Stimulated activated CD8-positive, alpha-beta memory T cell treated with anti-CD3 and anti-CD28 coated beads, Interleukin-12 subunit alpha, Interleukin-12 subunit beta, amount 100 ng/mL, for 24 hours (primary cell): Measurements from ENCODE around the gene MITF.
"Not testable (repeated sequence)": the region's sequence is repeated elsewhere in the genome, so short reads cannot be mapped to it uniquely, and the experiment has no call there.

ENCODE experiments used
- DNase-seq: peaks from one replicate; pipeline ENCODE4 v3.0.0-alpha.2; 2020; ENCODE audit errors: extremely low read depth

The MITF gene

DNA sequence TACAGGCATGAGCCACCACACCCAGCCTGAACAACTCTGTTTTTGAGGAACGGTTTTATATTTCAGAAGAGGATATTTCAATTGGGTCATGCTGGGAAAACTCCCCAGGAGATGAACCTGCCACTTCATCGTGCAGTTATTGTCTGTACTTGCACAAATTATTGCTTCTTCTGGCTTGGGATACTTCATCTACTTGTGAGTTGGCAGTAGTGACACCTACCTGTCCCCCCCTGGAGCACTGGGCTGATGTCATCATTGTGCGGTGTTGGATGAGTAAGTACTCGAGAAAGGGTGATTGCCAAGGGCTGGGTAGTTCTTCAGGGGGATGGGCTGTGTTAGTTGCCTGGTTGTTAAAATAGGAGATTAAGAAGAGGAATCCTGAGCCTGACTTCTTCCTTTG lies 175.1 kb downstream of the MITF start:
- no peak for DNase-seq

DNA sequence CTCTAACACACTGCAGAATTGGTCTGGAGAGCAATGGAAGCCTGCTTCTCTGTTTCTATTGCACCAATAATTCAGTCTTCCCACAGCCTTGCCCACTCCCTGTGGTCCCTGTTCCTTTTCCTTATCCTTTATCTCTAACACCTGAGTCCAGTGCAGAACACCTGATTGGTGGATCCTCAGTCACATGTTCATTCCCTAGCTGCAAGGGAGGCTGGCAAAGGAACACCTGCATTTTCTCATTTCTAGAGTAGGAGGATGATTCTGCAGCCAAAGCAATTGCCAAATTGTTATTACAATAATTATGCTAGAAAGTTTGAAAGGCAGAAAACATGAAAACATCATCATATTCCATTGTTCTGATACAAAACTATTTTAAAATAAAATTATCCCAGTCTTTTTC lies 176.5 kb downstream of the MITF start:
- DNase-seq, result no peak

DNA sequence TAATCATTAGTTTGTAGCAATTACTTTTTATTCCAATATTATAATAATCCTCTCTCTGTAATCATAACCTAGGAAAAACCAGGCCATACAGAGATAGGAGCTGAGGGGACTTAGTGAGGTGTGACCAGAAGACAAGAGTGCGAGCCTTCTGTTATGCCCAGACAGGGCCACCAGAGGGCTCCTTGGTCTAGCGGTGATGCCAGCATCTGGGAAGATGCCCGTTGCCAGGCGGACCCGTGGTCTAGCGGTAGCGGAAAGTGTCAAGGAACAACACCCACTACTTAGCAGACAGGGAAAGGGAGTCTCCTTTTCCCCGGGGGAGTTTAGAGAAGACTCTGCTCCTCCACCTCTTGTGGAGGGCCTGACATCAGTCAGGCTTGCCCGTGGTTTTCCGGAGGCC lies 180.7 kb downstream of the MITF start:
- not testable (repeated sequence) for DNase-seq

DNA sequence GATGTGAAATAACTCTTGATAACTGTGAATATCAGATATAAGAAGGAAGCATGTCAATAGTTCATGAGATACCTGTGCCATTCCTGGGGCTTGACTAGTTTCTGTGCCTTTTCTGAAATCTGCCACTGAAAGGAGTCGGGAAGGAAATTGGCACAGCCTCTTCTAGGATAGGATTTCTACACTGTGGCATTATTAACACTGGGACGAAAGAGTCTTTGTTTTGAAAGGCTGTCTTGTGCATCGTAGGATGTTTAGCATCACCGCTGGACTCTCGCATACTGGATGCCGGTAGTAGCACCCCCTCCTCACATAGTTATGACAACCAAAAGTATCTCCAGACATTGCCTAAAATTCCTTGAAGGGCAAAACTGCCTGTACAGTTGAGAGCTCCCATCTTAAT lies 182.4 kb downstream of the MITF start:
- DNase-seq, result no peak

DNA sequence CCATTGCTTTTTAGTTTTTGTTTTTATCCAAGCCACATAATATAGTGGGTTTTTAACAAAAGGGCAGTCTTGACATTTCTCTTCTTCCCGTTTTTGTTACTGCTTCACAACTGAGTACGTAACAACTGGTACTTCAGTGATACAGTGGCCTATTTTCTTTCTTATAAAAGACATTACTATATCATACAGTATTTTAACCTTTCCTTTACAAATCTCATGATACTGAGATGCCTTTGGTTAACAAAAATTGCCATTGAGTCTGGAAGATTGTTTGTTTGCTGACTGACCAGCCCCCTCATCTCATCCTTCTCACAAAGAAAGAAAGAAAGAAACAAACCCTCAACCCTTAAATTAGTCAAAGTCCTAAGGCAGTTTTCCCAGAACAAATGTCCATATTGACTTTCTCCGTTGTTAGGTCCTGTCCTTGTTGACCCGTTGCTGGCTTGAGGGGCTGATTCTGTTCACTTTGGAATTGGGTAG lies 183.3 kb downstream of the MITF start:
- DNase-seq, result no peak

DNA sequence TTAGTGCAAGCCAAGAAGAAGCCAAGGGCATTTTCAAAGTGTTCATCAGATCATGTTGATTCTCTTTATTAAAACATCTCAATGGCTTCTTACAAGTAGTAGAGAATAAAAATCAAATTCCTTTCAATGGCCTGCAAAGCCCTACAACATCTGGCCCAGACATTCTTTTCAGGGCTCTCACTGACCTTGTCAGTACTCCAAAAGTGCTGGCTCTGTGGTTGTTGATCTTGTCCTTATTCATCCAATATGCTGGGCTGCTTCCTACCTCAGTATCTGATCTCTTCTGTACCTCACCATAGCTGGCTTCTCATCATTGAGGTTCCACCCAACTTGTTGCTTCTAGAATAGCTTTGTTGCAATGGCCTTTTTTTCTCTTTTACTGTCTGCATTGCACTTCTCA lies 186.2 kb downstream of the MITF start:
- DNase-seq, result no peak

DNA sequence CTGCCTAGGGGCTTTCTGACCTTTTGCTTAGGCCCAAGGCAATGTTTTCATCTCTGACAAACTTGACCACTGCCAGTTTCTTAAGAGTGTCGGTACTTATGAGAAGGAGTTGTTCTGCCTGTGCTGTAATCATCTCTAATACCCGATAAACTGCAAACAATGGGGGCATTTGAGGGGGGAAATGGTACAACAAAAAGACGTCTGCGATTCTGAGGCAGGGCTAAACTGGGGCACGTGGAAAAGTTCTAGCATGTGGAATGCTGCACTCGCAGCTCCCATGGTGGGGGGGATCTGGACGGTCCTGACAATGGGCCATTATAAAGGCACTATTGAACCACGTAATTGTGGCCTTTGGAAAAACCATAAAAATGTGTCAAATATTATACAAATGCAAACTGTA lies 187.1 kb downstream of the MITF start:
- DNase-seq, result no peak

DNA sequence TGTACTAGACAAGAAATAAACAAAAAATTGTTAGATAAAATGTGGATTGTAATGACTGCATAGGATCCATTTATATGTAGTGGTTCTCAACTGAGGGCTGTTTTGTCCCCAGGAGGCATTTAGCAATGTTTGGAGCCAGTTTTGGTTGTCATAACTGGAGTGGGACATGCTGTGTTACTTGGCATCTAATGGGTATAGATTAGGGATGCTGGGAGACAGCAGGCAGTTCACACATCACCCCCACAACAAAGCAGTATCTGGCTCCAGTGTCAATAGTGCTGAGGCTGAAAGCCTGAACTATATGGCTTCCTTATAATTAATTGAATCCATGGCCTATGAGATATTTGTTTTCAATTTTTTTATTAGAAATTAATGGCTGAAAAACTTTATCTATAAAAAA lies 188.3 kb downstream of the MITF start:
- DNase-seq, result no peak

DNA sequence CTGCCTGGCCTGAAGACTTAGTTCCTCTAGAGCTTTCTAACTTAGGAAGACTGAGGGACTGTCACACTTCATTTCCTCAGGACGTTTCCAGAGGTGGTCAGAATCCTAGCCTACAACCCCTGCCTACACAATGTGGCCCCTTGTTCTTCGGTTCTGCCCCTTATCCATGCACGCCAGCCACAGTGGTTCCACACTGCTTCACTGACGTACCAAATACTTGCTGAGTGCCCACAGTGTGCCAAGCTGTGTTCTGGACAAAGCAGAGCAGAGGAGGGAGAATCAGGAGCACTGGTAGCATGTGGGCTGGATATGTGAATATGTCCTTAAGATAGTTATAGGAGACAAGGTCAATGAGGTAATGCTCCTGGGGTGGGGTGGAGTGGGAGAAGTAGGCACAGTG lies 189.8 kb downstream of the MITF start:
- no peak for DNase-seq

DNA sequence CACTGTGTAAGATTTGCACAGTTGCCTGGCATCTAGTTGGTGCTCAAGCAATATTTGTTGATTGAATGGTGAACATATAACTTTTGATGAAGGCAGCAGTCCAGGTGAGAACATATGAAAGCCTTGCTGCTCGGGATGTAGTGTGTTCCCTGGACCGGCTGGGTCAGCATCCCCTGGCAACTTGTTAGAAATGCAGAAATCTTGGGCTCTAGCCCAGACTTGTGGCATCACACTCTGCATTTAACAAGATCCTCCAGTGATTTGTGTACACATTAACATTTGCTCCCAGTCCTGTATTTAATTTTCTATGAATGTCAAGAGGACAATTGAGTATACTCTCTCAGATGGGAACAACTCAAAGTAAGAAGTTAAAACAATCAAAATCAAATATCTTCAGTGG lies 191.3 kb downstream of the MITF start:
- no peak for DNase-seq

DNA sequence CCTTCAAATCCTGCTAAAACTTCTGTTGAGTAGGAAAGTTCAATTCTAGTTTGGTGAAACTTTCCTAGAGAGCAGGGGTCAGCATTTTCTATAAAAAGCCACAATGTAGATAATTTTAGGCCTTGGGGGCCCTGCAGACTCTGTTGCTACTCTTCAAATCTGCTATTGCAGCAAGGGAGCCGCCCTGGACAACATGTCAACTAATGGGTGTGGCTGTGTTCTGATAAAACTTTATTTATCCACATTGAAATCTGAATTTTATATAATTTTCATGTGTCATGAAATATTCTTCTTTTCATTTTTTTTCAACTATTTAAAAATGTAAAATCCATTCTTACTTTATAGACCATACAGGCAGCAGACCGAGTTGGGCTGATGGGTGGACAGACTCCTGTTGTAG lies 192.8 kb downstream of the MITF start:
- no peak for DNase-seq

DNA sequence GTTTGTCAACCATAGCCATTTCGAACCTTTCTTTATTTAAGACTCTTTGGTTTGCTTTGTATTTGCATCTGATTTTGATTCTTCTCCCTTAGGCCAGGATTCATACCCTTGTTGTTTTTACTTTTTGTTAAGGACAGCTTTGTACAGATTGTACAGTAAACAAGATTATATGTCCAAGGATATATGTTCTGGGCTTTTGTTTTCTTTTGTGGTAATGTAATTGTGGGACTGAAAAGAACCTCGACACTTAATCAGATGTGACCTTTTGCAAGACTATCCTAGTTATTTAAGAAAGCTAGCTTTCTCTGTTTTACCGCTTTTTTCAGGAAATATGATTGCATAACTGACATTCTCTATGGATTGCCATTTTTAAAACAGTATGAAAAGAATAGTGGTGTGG lies 193.2 kb downstream of the MITF start:
- DNase-seq, result no peak

DNA sequence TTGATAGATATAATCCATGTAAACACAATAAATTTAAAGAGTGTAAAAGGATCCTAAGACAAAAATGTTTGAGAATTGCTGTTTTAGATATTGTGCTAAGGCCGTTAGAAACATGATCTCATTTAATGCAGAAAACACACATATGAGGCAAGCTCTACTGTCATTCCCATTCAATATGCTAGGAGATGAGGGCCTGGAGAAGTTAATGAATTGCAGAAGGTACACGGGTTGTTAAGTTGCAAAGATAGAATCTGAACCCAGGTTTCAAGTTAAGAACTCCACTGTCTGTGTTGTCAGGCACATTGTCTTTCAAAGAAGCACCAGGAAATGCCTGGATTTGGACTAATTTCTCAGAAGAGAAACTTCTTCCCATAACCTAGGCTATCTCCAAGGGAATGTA lies 195.1 kb downstream of the MITF start:
- no peak for DNase-seq

DNA sequence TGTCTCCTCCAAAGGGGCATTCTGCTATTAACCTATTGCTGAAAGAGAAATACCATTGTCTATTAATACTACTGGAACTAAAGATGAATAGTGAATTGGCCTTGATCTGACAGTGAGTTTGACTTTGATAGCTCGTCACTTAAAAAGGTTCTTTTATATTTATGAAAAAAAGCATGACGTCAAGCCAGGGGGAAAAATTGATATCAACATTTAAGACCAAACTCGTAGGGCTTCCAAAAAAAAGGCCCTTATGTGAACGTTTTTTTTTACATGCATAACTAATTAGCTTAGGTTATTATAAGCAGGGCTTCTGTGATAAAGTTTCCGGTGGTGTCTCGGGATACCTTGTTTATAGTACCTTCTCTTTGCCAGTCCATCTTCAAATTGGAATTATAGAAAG lies 197.0 kb downstream of the MITF start:
- DNase-seq, result no peak

DNA sequence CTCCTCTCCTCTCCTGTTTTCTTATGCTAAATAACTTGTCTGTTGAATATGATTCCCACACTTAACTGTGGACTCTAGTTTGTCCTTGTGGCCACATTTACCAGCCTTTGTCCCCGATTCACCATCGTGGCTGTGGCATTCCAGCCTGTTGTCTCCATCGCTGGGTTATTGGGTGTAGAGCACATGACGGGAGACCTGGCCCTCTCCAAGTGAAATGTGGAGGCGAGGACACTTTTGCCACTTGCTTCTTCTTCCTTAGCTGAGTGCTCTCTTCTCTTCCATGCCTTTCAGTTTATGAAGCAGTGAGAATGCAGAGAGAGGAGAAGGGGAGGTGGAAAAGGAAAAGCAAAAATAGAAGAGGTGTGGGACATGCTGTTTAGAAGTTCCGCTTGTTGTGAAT lies 198.8 kb downstream of the MITF start:
- no peak for DNase-seq

DNA sequence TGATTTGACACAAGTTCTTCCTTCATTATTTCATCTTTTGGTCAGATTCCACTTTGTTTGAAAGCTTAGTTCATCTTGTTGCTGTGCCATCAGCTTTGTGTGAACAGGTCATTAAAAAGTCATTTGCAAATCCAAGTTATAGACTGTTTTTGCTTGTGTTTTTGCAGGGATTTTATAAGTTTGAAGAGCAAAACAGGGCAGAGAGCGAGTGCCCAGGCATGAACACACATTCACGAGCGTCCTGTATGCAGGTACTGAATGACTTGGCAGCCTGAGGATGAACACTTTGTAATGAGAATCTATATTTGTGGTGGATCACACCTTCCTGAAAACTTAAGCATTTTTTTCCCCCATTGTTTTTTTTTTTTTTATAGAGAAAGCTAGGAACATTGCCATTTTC lies 199.7 kb downstream of the MITF start:
- DNase-seq, result no peak

DNA sequence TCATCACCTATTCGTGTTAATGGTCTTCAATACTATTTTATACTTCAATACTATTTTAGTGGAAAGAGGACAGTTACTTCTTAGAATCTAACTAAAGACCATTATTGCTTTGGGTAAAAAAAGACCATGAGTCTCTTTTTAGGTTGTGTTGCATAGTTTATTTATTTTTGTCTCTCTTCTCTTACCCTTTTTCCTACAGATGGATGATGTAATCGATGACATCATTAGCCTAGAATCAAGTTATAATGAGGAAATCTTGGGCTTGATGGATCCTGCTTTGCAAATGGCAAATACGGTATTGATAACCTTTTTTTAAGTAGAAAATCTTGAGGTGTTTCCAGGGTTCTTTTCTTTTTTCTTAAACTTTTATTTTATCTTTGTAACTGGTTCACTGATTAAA lies 201.8 kb downstream of the MITF start:
- no peak for DNase-seq

DNA sequence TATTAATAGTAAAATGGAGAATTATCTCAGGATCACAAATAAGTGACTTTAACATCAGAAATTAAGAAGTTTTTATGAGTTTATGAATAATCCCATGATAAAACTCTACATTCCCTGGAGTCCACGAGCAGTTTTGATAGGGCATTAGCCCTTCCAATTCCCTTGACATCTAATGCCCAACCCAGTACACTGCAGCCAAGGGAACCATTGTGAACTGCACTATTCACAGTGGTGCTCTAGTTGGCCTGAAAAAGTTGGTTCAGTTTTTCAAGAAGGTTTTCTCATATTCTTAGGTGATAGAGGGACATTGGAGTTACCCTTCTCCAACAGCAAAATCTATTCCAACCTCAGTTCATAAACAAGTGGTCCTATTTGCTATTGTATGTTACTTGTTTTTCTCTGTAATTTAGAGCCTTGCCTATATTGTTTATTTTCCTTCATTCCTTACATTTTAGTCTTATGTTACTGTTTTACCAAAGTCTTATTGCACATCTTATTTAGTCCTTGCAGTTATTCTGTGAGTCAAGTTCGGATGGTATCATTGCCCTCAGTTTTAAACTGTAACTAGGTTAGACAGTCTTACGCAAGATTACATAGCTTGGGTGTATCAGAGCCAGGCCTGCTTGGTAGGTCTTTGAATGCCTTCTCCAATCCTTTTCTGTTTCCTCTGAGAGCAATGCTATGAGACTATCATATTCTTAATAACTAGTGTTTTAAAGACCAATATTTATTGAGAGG lies 202.3 kb downstream of the MITF start:
- no peak for DNase-seq

DNA sequence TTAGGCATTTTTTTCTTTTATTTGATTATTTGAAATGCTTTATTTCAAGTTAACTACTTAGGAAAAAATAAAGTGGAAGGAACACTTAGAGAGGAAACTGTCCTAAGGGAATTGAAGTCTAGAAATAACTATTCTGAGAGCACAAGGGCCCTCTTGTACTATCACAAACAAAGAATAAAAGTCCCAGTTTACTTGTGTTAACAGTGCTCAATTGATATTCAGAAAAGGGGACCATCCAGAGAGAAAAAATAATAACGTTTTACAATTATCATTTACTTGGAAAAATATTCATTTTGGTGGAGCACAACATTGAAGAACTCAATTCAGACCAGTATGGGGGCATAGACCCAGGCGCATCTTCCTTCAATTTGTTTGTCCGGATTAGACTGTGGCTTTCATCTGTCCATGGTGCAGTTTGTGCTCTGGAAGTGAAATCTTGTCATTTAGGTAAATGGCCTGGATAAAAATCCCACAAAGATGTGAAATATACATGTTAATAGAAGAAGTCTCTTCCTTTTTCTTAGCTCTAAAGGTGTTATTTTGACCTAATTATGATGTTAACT lies 205.7 kb downstream of the MITF start:
- DNase-seq, result no peak

DNA sequence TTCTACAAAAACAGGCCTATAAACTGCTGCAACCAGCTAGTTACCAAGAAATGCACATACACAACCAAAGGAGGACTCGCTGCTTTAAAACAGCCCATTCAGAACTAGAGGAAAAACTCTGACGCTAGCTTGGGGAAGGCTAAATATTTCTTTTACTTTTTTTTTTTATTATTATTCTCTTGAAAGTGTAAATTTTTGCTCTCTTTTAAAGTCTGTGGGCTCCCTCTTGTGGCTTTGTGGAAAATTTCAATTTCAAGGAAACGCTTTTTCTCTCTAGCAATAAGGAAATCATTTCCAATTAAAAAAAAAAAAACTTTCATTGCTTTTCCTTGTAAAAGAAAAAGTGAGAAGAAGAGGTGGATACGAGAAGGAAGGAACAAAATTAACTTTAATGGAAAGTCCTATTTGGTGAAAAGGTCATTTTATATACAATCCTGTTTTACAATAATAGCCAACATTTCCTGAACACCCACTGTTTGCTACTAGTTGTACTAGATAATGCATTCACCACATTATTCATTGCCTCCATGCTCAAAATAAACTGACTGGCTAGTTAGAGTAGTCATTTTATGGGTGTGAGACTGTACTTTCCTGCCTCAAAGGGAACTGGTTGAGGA lies 209.1 kb downstream of the MITF start:
- DNase-seq, result no peak

DNA sequence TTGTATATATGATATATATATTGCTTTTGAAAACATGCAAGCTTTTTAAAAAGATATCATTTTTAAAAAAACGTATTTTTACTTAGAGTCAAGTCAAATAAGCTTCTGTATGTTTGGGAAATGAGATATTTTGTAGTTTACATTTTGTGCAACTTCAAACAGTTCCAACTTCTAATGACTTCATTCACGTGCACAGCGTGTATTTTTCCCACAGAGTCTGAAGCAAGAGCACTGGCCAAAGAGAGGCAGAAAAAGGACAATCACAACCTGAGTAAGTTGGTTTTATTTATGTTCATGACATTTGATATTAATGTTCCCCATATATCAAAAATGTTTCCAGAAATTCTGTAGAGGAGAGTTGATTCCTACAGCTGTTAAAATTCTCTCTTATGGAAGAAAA lies 212.4 kb downstream of the MITF start:
- DNase-seq, result no peak

DNA sequence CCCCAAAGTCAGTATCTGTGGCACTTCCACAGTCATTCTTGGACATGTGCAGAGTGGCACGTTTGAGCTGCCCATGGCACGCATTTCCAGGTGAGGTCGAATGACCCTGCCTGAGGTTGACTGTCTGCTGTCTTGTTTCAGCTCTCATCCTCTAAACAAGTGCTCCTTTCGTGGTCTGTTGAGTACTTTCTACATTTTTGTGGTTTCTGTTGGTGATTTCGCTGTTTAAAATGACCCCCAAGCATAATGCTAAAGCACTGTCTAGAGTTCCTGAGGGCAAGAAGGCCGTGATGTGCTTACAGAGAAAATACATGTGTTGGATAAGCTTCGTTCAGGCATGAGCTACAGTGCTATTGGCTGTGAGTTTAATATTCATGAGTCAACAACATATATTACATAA lies 220.3 kb downstream of the MITF start:
- no peak for DNase-seq

DNA sequence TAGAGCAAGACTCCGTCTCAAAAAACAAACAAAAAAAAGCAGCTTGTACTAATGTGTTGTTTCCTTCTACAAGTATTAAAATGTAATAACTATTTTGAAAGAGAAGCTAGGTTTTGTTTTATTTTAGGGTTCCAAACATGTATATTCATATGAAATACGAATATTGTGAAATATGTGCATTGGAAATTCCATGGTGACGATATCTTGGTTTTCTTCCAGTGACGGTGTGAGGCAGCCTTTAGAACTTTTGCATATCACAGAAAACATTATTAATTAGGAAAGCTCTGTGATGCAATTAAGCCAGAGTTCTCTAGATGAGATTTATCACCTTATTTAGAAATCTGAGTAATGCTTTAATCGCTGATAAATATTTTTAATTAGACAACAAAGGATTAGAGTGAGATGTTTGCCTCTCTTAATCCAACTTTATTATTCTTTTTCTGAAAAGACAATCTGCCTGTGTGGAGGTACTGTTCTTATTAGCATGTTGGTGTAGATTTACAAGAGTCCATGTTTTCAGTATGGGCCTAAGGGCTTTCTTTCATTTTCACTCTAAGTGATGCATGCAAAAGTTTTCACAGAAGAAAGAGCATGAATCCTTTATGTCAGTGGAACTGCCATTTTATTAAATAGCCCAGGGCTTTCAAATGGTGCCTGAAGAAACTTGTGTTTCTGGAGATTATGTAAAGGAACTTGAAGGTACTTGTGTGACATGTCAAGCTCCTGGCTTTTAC lies 222.6 kb downstream of the MITF start:
- no peak for DNase-seq
